B cell (primary cell): ENCODE measurements around the gene SHOX. TPM values are rescaled to one million over a fixed set of nuclear protein-coding genes. Genes with fewer than 3 reads are reported as not detected.
"Not testable (repeated sequence)": the region's sequence is repeated elsewhere in the genome, so short reads cannot be mapped to it uniquely, and the experiment has no call there.

Experiments
- ATAC-seq: fragments of 200-7000 bp; cut with Tn5 transposase; one replicate; pipeline ENCODE4 v1.10.0; 2021; ENCODE audit warnings: low read depth, mild to moderate bottlenecking, moderate number of reproducible peaks, moderate library complexity
- CTCF ChIA-PET: fragments of 350-600 bp; sonication (Branson Sonifier 250); formaldehyde crosslinking; loops from one replicate; lab custom pipeline; 2021; ENCODE audit warnings: antibody characterized with exemption, inconsistent platforms; lab: Charles Lee
- POLR2A ChIA-PET: fragments of 350-600 bp; sonication (Branson Sonifier 250); formaldehyde crosslinking; loops from one replicate; lab custom pipeline; 2021; ENCODE audit warnings: antibody characterized with exemption; lab: Charles Lee
- DNase-seq: peaks from one replicate; pipeline ENCODE4 v3.0.0; 2013
- H2AFZ ChIP-seq: 2 replicates; pipeline ENCODE4 v1.6.1; 2012; ENCODE audit warnings: mild to moderate bottlenecking, low read depth, low read length; ENCODE audit not compliant: insufficient read depth, poor library complexity, severe bottlenecking
- H3K27ac ChIP-seq, 2 donors: 1 replicate in 1 of 2; 2 replicates in 1 of 2; pipeline ENCODE4 v1.5.1; 2012 to 2013; ENCODE audit warnings: low read length in 2 of 2, mild to moderate bottlenecking in 2 of 2, moderate library complexity in 1 of 2
- H3K27me3 ChIP-seq, 4 experiments: fragments of 200-600 bp in 1 of 4; sonication (generic) in 1 of 4; replicated peaks in 1 of 4; 1 replicate in 2 of 4; 2 replicates in 2 of 4; pipeline versions ENCODE4 v1.6.1 to v1.7.0; 2013 to 2016; ENCODE audit warnings: low read length in 3 of 4, mild to moderate bottlenecking in 2 of 4, mixed read lengths in 1 of 4, moderate library complexity in 1 of 4; ENCODE audit not compliant: insufficient read depth in 4 of 4, control insufficient read depth in 3 of 4; ENCODE audit errors: control extremely low read depth in 1 of 4
- H3K36me3 ChIP-seq, 2 experiments: replicated peaks in 1 of 2; 1 replicate in 1 of 2; 2 replicates in 1 of 2; pipeline versions ENCODE4 v1.6.1 to v1.7.1; 2013; ENCODE audit warnings: low read length in 1 of 2; ENCODE audit not compliant: insufficient read depth in 2 of 2, control insufficient read depth in 1 of 2; ENCODE audit errors: control extremely low read depth in 1 of 2, extremely low read depth in 1 of 2
- H3K4me1 ChIP-seq, 2 donors: fragments of 200-600 bp in 1 of 2; sonication (generic) in 1 of 2; 1 replicate in 1 of 2; 2 replicates in 1 of 2; pipeline versions ENCODE4 v1.5.1 to v1.6.1; 2013 to 2017; ENCODE audit warnings: low read length in 2 of 2; ENCODE audit not compliant: control insufficient read depth in 2 of 2, insufficient read depth in 2 of 2
- H3K4me2 ChIP-seq: replicated peaks from 2 replicates; pipeline ENCODE3; 2012; ENCODE audit warnings: mild to moderate bottlenecking, low read depth, low read length; ENCODE audit not compliant: poor library complexity, severe bottlenecking
- H3K4me3 ChIP-seq, 5 experiments: fragments of 200-600 bp in 1 of 5; sonication (generic) in 1 of 5; 1 replicate in 3 of 5; 2 replicates in 2 of 5; pipeline versions ENCODE4 v1.5.1 to v1.7.0; 2011 to 2016; ENCODE audit warnings: low read length in 4 of 5, mild to moderate bottlenecking in 4 of 5, low read depth in 2 of 5, control low read depth in 1 of 5, moderate library complexity in 1 of 5; ENCODE audit not compliant: insufficient read depth in 1 of 5; ENCODE audit errors: control extremely low read depth in 1 of 5, extremely low read depth in 1 of 5
- H3K79me2 ChIP-seq: fragments of 200-600 bp; sonication (generic); one replicate; pipeline ENCODE4 v1.6.0; 2016; ENCODE audit warnings: low read length; ENCODE audit not compliant: control insufficient read depth, insufficient read depth
- H3K9ac ChIP-seq: fragments of 200-600 bp; sonication (generic); 2 replicates; pipeline ENCODE4 v1.6.1; 2017; ENCODE audit warnings: mild to moderate bottlenecking, low read length, moderate library complexity
- H3K9me3 ChIP-seq, 3 donors: one replicate each; pipeline versions ENCODE4 v1.6.1 to v1.7.1; 2013; ENCODE audit warnings: low read length in 2 of 3; ENCODE audit not compliant: control insufficient read depth in 2 of 3, insufficient read depth in 1 of 3; ENCODE audit errors: control extremely low read depth in 1 of 3
- H4K20me1 ChIP-seq: 2 replicates; pipeline ENCODE4 v1.6.0; 2012; ENCODE audit warnings: mild to moderate bottlenecking, low read length; ENCODE audit not compliant: insufficient read depth, control insufficient read depth, poor library complexity, severe bottlenecking
- H3K27ac Mint-ChIP-seq: one replicate; pipeline ENCODE4 v1.8.0; 2021; ENCODE audit warnings: mixed read lengths
- H3K27me3 Mint-ChIP-seq: one replicate; pipeline ENCODE4 v1.8.0; 2021; ENCODE audit warnings: mixed read lengths
- H3K4me1 Mint-ChIP-seq: one replicate; pipeline ENCODE4 v1.8.0; 2021; ENCODE audit warnings: mixed read lengths
- H3K4me3 Mint-ChIP-seq: one replicate; pipeline ENCODE4 v1.8.0; 2021; ENCODE audit warnings: mixed read lengths
- H3K9me3 Mint-ChIP-seq: one replicate; pipeline ENCODE4 v1.8.0; 2022; ENCODE audit warnings: mixed read lengths; ENCODE audit not compliant: insufficient read depth
- CTCF ChIP-seq: fragments of 200-600 bp; IDR thresholded peaks from one replicate; pipeline ENCODE4 v1.8.0; 2022; ENCODE audit warnings: antibody characterized with exemption, mild to moderate bottlenecking
- EZH2 ChIP-seq: IDR thresholded peaks from 2 replicates; pipeline ENCODE4 v1.6.1; 2012; ENCODE audit warnings: borderline replicate concordance, low read depth, mild to moderate bottlenecking, moderate library complexity, low read length; ENCODE audit not compliant: insufficient read depth, poor library complexity, severe bottlenecking
- WGBS: methylation state at CpG from one replicate; pipeline ENCODE4 v1.1.5; 2013; ENCODE audit warnings: missing lambda C conversion rate; ENCODE audit not compliant: insufficient coverage; 5-methylcytosine and 5-hydroxymethylcytosine counted together
- intact Hi-C: fragments of 100-400 bp; cut with micrococcal nuclease; formaldehyde crosslinking; loops from one replicate; pipeline ENCODE4 v1.10.0; 2022
- polyA plus RNA-seq: library from polyadenylated mRNA; depleted of rRNA; stranded (reverse); fragments of >200 nt; gene quantifications from 2 replicates; pipeline ENCODE4 v1.2.3, GENCODE V29; 2012
- total RNA-seq, 2 donors: library from RNA; stranded (reverse); fragments of 120-200 nt in 1 of 2; gene quantifications; 1 replicate in 1 of 2; 2 replicates in 1 of 2; pipeline versions ENCODE4 v1.2.3 to v1.2.4, GENCODE V29; 2013 to 2022

Gene SHOX
- total and polyA plus RNA-seq, 2 donors (not counting 1 experiment from before 2014, with no cell fraction given), result not detected

GRCh38 chrX:650324-650723 is 19.7 kb downstream of the SHOX start:
- no peaks in the 10 kb centered on the region for H3K4me1 Mint-ChIP-seq
- Histone ChIP-seq H3K79me2 (no peaks in the 10 kb centered on the region), H3K27me3 (no peaks in the 10 kb centered on the region), H3K9me3 (no peaks in the 10 kb centered on the region), H4K20me1 (no peaks in the 10 kb centered on the region), H3K4me1 (no peaks in the 10 kb centered on the region), H3K4me2 (no peak overlapping the region), H3K4me3 (no peak overlapping the region), H3K9ac (no peak overlapping the region), H3K36me3 (no peaks in the 10 kb centered on the region), H2AFZ (no peak overlapping the region), H3K27ac (no peak overlapping the region)
- ATAC-seq (no peak), DNase-seq (no peak)
- POLR2A ChIA-PET, result no interaction called here
- no peak overlapping the region for H3K27ac Mint-ChIP-seq
- TF ChIP-seq CTCF, result no peak
- TF ChIP-seq EZH2, result no peak
- H3K27me3 Mint-ChIP-seq, result peaks cover 6% of the 10 kb centered on the region
- CTCF ChIA-PET, result no interaction called here
- H3K9me3 Mint-ChIP-seq, result no peaks in the 10 kb centered on the region
- no peak overlapping the region for H3K4me3 Mint-ChIP-seq
- 82% methylated on average over 10 of the region's 15 CpGs for WGBS
- intact Hi-C loops, result no loop called here

- H4K20me1 ChIP-seq, result no peaks in the 10 kb centered on the region
- no peaks in the 10 kb centered on the region for H3K9me3 Mint-ChIP-seq
- no peak overlapping the region for H3K4me2 ChIP-seq
- ATAC-seq (no peak), DNase-seq (no peak)
- H3K27me3 Mint-ChIP-seq, result peaks cover 6% of the 10 kb centered on the region
- H3K36me3 ChIP-seq, result no peaks in the 10 kb centered on the region
- H2AFZ ChIP-seq, result no peak overlapping the region
- H3K27ac Mint-ChIP-seq, result no peak overlapping the region
- no peak overlapping the region for H3K4me3 Mint-ChIP-seq
- H3K9me3 ChIP-seq, result no peaks in the 10 kb centered on the region
- H3K4me3 ChIP-seq, result no peak overlapping the region
- TF ChIP-seq CTCF (no peak), EZH2 (no peak)
- no peaks in the 10 kb centered on the region for H3K4me1 ChIP-seq
- CTCF ChIA-PET, result no interaction called here
- no peaks in the 10 kb centered on the region for H3K79me2 ChIP-seq
- H3K4me1 Mint-ChIP-seq, result no peaks in the 10 kb centered on the region
- H3K9ac ChIP-seq, result no peak overlapping the region
- WGBS, result 76% methylated on average over 7 of the region's 13 CpGs
- intact Hi-C loops, result no loop called here
- POLR2A ChIA-PET, result no interaction called here
- H3K27me3 ChIP-seq, result no peaks in the 10 kb centered on the region
- H3K27ac ChIP-seq, result no peak overlapping the region
These were observed 20.2 kb downstream of the SHOX start for GRCh38 chrX:650811-651210.

- H3K27me3 Mint-ChIP-seq, H3K27me3 ChIP-seq, H3K36me3 ChIP-seq, H3K9me3 Mint-ChIP-seq, POLR2A ChIA-PET, H3K4me2 ChIP-seq, H2AFZ ChIP-seq, H3K9ac ChIP-seq, H3K4me1 Mint-ChIP-seq, intact Hi-C loops, H3K79me2 ChIP-seq, H3K4me3 Mint-ChIP-seq, CTCF ChIA-PET, H3K9me3 ChIP-seq, H3K27ac ChIP-seq, H4K20me1 ChIP-seq, DNase-seq, H3K4me3 ChIP-seq, H3K4me1 ChIP-seq, H3K27ac Mint-ChIP-seq, ATAC-seq: not testable (repeated sequence)
- WGBS, result 95% methylated on average over 17 of the region's 25 CpGs
These were observed 21.3 kb downstream of the SHOX start for GRCh38 chrX:651922-652321.
